ENCODE results near the gene SRSF12. TPM values are rescaled to one million over a fixed set of nuclear protein-coding genes. Genes with fewer than 3 reads are reported as not detected.
"Not testable (repeated sequence)": the region's sequence is repeated elsewhere in the genome, so short reads cannot be mapped to it uniquely, and the experiment has no call there.

Gene SRSF12
- total RNA-seq, 4 donors from 2014 or later = 0.74 to 1.4 (median 1.1) TPM

DNA sequence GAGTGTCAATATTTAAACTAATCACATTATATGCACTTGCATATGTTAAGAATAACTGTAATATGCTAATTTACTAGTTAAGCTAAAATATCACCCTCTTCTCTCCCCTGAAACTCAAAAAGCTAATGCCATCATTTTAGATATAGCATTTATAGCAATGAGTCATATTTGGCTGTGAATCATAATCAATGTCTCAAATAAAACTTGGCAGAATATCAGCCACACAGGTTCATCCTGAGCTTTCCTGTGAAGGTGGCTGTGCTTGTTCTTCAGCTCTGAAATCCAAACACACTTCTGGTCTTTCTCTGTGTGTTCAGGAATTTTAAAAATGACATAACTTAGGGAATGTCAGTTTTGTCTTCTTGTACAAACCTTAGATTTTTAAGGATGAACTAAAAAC lies 50.1 kb downstream of the SRSF12 start:
- Histone ChIP-seq H3K4me3 (no peak overlapping the region), H3K9me3 (no peaks in the 10 kb centered on the region), H3K27me3 (no peaks in the 10 kb centered on the region), H3K27ac (no peak overlapping the region), H3K36me3 (no peaks in the 10 kb centered on the region), H3K4me1 (peaks cover 0 to 8% (median 2%) of the 10 kb centered on the region in 3 donors)
- TF ChIP-seq POLR2A (IDR thresholded peaks at IDR 0.05) (no peak), POLR2AphosphoS5 (IDR thresholded peaks at IDR 0.05) (no peak), EP300 (IDR thresholded peaks at IDR 0.05) (no peak)
- TF ChIP-seq, protein P1, sequence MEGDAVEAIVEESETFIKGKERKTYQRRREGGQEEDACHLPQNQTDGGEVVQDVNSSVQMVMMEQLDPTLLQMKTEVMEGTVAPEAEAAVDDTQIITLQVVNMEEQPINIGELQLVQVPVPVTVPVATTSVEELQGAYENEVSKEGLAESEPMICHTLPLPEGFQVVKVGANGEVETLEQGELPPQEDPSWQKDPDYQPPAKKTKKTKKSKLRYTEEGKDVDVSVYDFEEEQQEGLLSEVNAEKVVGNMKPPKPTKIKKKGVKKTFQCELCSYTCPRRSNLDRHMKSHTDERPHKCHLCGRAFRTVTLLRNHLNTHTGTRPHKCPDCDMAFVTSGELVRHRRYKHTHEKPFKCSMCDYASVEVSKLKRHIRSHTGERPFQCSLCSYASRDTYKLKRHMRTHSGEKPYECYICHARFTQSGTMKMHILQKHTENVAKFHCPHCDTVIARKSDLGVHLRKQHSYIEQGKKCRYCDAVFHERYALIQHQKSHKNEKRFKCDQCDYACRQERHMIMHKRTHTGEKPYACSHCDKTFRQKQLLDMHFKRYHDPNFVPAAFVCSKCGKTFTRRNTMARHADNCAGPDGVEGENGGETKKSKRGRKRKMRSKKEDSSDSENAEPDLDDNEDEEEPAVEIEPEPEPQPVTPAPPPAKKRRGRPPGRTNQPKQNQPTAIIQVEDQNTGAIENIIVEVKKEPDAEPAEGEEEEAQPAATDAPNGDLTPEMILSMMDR (IDR thresholded peaks at IDR 0.05) = no peak
- no peak for ATAC-seq

DNA sequence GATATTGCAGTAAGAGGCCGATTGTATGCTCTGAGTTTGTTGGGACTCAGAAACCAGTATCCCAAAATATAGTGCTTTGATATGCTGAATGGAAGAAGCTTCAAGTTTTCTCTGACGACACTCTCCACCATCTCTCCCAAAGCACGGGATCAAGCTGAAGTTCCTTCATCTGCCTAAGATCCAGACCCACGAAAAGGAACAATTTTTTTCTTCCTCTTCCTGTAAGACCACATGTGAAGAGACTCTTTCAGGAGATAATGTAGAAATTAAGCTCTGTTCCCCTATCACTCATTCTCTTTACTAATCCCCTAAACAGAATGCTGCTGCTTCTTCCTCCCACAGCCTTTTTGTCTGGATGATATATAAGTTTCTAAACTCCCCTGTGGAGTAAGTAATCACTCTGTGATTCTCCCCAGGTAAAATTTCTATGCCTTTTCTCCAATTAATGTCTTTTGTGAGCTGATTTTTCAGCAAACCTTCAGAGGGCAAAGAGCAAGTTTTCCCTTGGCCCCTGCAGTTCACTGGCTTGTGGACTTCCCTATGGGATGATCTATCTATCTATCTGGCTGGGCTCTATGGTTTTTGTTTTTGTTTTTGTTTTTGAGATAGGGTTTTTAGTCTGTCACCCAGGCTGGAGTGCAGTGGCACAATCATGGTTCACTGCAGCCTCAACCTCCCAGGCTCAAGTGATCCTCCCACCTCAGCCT lies 50.8 kb downstream of the SRSF12 start:
- H3K9me3 ChIP-seq = no peaks in the 10 kb centered on the region
- H3K27me3 ChIP-seq = no peaks in the 10 kb centered on the region
- WGBS, 2 donors (ENCODE audit: low coverage in 1 of 2) = 92 to 95% methylated on average over 4 of the region's 4 CpGs
- no peaks in the 10 kb centered on the region for H3K36me3 ChIP-seq
- no peak for ATAC-seq
- TF ChIP-seq, protein P1 (IDR thresholded peaks at IDR 0.05) = no peak
- no peak for TF ChIP-seq POLR2A (IDR thresholded peaks at IDR 0.05)
- H3K4me1 ChIP-seq = peaks cover 0 to under 1% (median 0%) of the 10 kb centered on the region in 3 donors
- no peak overlapping the region for H3K4me3 ChIP-seq
- no peak overlapping the region for H3K27ac ChIP-seq

DNA sequence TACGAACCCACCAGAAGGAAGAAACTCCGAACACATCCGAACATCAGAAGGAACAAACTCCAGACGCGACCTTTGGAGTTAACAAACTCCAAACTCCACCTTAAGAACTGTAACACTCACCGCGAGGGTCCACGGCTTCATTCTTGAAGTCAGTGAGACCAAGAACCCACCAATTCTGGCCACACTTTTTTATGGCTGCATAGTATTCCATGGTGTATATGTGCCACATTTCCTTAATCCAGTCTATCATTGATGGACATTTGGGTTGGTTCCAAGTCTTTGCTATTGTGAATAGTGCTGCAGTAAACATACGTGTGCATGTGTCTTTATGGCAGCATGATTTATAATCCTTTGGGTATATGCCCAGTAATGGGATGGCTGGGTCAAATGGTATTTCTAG lies 51.8 kb downstream of the SRSF12 start:
- H3K27me3 ChIP-seq, H3K4me1 ChIP-seq, H3K27ac ChIP-seq, H3K9me3 ChIP-seq, ATAC-seq, H3K4me3 ChIP-seq, H3K36me3 ChIP-seq: not testable (repeated sequence)
- WGBS, 2 donors (ENCODE audit: low coverage in 1 of 2) = 63 to 84% methylated on average over 3 to 7 of the region's 9 CpGs

DNA sequence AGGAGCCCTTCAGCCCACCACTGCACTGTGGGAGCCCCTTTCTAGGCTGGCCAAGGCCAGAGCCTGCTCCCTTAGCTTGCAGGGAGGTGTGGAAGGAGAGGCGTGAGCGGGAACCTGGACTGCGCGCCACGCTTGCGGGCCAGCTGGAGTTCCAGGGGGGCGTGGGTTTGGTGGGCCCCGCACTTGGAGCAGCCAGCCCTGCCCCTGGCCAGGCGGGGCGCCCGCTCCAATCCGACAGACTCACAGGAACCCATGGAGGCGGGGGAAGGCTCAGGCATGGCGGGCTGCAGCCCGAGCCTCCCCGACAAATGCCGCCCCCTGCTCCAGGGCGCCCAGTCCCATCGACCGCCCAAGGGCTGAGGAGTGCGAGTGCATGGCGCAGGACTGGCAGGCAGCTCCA lies 52.9 kb downstream of the SRSF12 start:
- no CpG with 5 or more reads among the region's 22 CpGs for WGBS, 2 donors (ENCODE audit: low coverage in 1 of 2)
- not testable (repeated sequence) for H3K27me3 ChIP-seq, H3K9me3 ChIP-seq, H3K4me3 ChIP-seq, ATAC-seq, H3K27ac ChIP-seq, H3K36me3 ChIP-seq, H3K4me1 ChIP-seq

DNA sequence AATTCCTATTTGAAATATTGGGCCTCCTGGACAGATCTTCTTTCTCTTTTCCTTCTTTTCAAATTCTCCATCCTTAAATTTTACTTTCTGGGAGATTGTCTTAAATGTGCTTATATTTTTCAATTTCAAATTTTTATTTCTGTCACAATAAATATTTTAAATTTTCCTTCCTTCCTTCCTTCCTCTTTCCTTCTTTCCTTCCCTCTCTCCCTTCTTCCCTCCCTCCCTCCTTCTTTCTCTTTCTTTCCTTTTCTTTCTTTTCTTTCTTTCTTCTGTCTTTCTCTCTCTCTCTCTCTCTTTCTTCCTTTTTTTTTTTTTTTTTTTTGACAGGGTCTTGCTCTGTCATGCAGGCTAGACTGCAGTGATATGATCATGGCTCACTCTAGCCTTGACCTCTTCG lies 54.0 kb downstream of the SRSF12 start:
- H3K4me1 ChIP-seq = no peaks in the 10 kb centered on the region
- no peaks in the 10 kb centered on the region for H3K27me3 ChIP-seq
- H3K27ac ChIP-seq = no peak overlapping the region
- H3K9me3 ChIP-seq = no peaks in the 10 kb centered on the region
- H3K4me3 ChIP-seq = no peak overlapping the region
- TF ChIP-seq EP300 (IDR thresholded peaks at IDR 0.05) (no peak), POLR2AphosphoS5 (IDR thresholded peaks at IDR 0.05) (no peak), POLR2A (IDR thresholded peaks at IDR 0.05) (no peak)
- TF ChIP-seq, protein P1 (IDR thresholded peaks at IDR 0.05) = no peak
- no peaks in the 10 kb centered on the region for H3K36me3 ChIP-seq
- no peak for ATAC-seq
- WGBS, 2 donors (ENCODE audit: low coverage in 1 of 2) = 100% methylated on average over 1 of the region's 1 CpG; no CpG with 5 or more reads in 1 of the 2 donors

DNA sequence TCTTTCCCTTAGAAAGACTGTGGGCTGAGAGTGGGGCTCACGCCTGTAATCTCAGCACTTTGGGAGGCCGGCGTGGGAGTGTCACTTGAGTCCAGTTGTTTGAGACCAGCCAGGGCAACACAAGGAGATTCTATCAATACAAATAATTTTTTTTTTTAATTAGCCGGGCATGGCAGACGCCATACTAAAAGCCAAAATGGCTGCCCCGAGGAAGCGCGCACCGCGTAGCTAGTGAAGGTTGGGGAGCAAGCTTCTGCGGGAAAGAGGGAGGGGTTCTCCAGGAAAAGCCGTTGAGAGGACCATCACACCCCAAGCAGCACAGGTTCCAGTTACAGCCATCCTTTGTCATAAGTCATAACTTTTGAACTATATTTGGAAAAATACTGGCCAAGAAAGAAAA lies 58.6 kb downstream of the SRSF12 start:
- 88 to 92% methylated on average over 9 to 10 of the region's 12 CpGs for WGBS, 2 donors (ENCODE audit: low coverage in 1 of 2)
- H3K9me3 ChIP-seq = no peaks in the 10 kb centered on the region
- ATAC-seq = no peak

More for the DNA sequence above, 58.6 kb downstream of the SRSF12 start:
- no peaks in the 10 kb centered on the region for H3K27me3 ChIP-seq
- H3K4me1 ChIP-seq = no peaks in the 10 kb centered on the region
- H3K4me3 ChIP-seq = no peak overlapping the region
- no peaks in the 10 kb centered on the region for H3K36me3 ChIP-seq
- H3K27ac ChIP-seq = no peak overlapping the region
- TF ChIP-seq POLR2A (IDR thresholded peaks at IDR 0.05) (no peak), POLR2AphosphoS5 (IDR thresholded peaks at IDR 0.05) (no peak), EP300 (IDR thresholded peaks at IDR 0.05) (no peak)
- TF ChIP-seq, protein P1 (IDR thresholded peaks at IDR 0.05) = no peak
